HEK293 (cell line): ENCODE measurements around the gene A2ML1.
A peak's percentile ranks its signal among the peaks of the same experiment; 100 is the strongest.

ENCODE experiments used
- CTCF ChIA-PET: fragments of 350-600 bp; formaldehyde crosslinking; extraction: SDS; loops from one replicate; lab custom pipeline; 2021; ENCODE audit warnings: antibody characterized with exemption; lab: Yijun Ruan, JAX
- POLR2A ChIA-PET: fragments of 300-600 bp; formaldehyde crosslinking; extraction: SDS; loops from one replicate; lab custom pipeline; 2020; ENCODE audit warnings: antibody characterized with exemption, inconsistent platforms; lab: Yijun Ruan, JAX
- H3K27ac ChIP-seq: fragments of 200-500 bp; sonication (Bioruptor generic); 2 replicates; pipeline ENCODE4 v1.5.1; 2014; ENCODE audit warnings: low read depth, low read length, control low read depth, inconsistent platforms; ENCODE audit errors: extremely low read depth
- H3K36me3 ChIP-seq, 2 experiments: fragments of 200-500 bp in 1 of 2; sonication (Bioruptor generic) in 1 of 2; 1 replicate in 1 of 2; 2 replicates in 1 of 2; pipeline ENCODE4 v1.5.1; 2014 to 2017; ENCODE audit warnings: inconsistent platforms in 2 of 2, low read length in 2 of 2; ENCODE audit not compliant: control insufficient read depth in 2 of 2, insufficient read depth in 1 of 2
- H3K4me1 ChIP-seq: fragments of 200-500 bp; sonication (Bioruptor generic); 2 replicates; pipeline ENCODE4 v1.5.1; 2014; ENCODE audit warnings: mild to moderate bottlenecking, low read length, inconsistent platforms; ENCODE audit not compliant: control insufficient read depth, insufficient read depth
- H3K4me3 ChIP-seq: 2 replicates; pipeline ENCODE4 v1.5.1; 2011; ENCODE audit warnings: low read depth, mild to moderate bottlenecking, control low read depth, low read length, moderate library complexity
- H3K9me3 ChIP-seq: fragments of 200-500 bp; sonication (Bioruptor generic); 2 replicates; pipeline ENCODE4 v1.5.1; 2014; ENCODE audit warnings: low read depth, low read length, inconsistent platforms; ENCODE audit not compliant: control insufficient read depth, insufficient read depth
- AEBP2 ChIP-seq: fragments of 450-650 bp; formaldehyde crosslinking; IDR thresholded peaks from 2 replicates; pipeline ENCODE4 v1.5.1; 2016; ENCODE audit warnings: missing biosample characterization, missing genetic modification characterization, borderline replicate concordance
- ATF2 ChIP-seq: fragments of 450-650 bp; formaldehyde crosslinking; IDR thresholded peaks from 2 replicates; pipeline ENCODE4 v1.5.1; 2016; ENCODE audit warnings: missing biosample characterization, missing genetic modification characterization, low read depth
- OVOL3 ChIP-seq: fragments of 450-650 bp; formaldehyde crosslinking; IDR thresholded peaks from 2 replicates; pipeline ENCODE4 v1.5.1; 2016; ENCODE audit warnings: missing biosample characterization, missing genetic modification characterization
- PRDM1 ChIP-seq: fragments of 450-650 bp; formaldehyde crosslinking; IDR thresholded peaks from 2 replicates; pipeline ENCODE4; 2016; ENCODE audit warnings: missing biosample characterization, missing genetic modification characterization
- ZBTB11 ChIP-seq: fragments of 450-650 bp; formaldehyde crosslinking; conservative IDR thresholded peaks from 2 replicates; pipeline ENCODE4 v1.5.1; 2016; ENCODE audit warnings: low read depth, missing biosample characterization, missing genetic modification characterization
- ZBTB7A ChIP-seq: fragments of 450-650 bp; formaldehyde crosslinking; IDR thresholded peaks from 2 replicates; pipeline ENCODE4 v1.5.1; 2016; ENCODE audit warnings: low read depth, missing biosample characterization, missing genetic modification characterization
- ZNF184 ChIP-seq: fragments of 450-650 bp; IDR thresholded peaks from 2 replicates; pipeline ENCODE4 v1.5.1; 2018; ENCODE audit warnings: missing biosample characterization, mild to moderate bottlenecking, missing genetic modification characterization
- ZNF19 ChIP-seq: fragments of 450-650 bp; formaldehyde crosslinking; IDR thresholded peaks from 2 replicates; pipeline ENCODE4; 2016; ENCODE audit warnings: missing biosample characterization, missing genetic modification characterization, low read depth
- ZNF239 ChIP-seq: fragments of 450-650 bp; formaldehyde crosslinking; IDR thresholded peaks from 2 replicates; pipeline ENCODE4 v1.5.1; 2016; ENCODE audit warnings: missing biosample characterization, missing genetic modification characterization
- ZNF280C ChIP-seq: fragments of 450-650 bp; formaldehyde crosslinking; IDR thresholded peaks from 2 replicates; pipeline ENCODE4 v1.5.1; 2016; ENCODE audit warnings: missing biosample characterization, missing genetic modification characterization
- ZNF398 ChIP-seq: fragments of 450-650 bp; formaldehyde crosslinking; IDR thresholded peaks from 2 replicates; pipeline ENCODE4 v1.5.1; 2017; ENCODE audit warnings: missing biosample characterization, missing genetic modification characterization
- ZNF518A ChIP-seq: fragments of 450-650 bp; formaldehyde crosslinking; conservative IDR thresholded peaks from 2 replicates; pipeline ENCODE4 v1.5.1; 2016; ENCODE audit warnings: low read depth, missing biosample characterization, missing genetic modification characterization
- ZNF529 ChIP-seq: fragments of 450-650 bp; formaldehyde crosslinking; IDR thresholded peaks from 2 replicates; pipeline ENCODE4 v1.5.1; 2017; ENCODE audit warnings: missing genetic modification characterization, missing biosample characterization; ENCODE audit not compliant: insufficient replicate concordance
- ZNF701 ChIP-seq: fragments of 450-650 bp; formaldehyde crosslinking; IDR thresholded peaks from 2 replicates; pipeline ENCODE4 v1.5.1; 2016; ENCODE audit warnings: missing biosample characterization, missing genetic modification characterization
- ZSCAN4 ChIP-seq: fragments of 450-650 bp; formaldehyde crosslinking; IDR thresholded peaks from 2 replicates; pipeline ENCODE4 v1.5.1; 2017; ENCODE audit warnings: missing biosample characterization, missing genetic modification characterization

Gene A2ML1

GRCh38 chr12:8911606-8912268 lies 89.3 kb downstream of the A2ML1 start:
- peaks cover 13% of the 10 kb centered on the region for H3K4me1 ChIP-seq
- POLR2A ChIA-PET: no interaction called here
- CTCF ChIA-PET: interaction anchor here (0.6 to 0.9 kb wide), 3 partner anchors 89 to 209 kb away, joined by 3 to 5 read pairs (median 4); no protein-coding TSS in a partner anchor
- H3K9me3 ChIP-seq: no peaks in the 10 kb centered on the region
- no peak overlapping the region for H3K27ac ChIP-seq
- TF ChIP-seq ZNF398 (tag by site-specific recombination) (no peak), ZNF239 (tag by site-specific recombination) (no peak), ZNF529 (no peak), ATF2 (tag by site-specific recombination) (no peak), ZNF19 (tag by site-specific recombination) (no peak), ZBTB7A (tag by site-specific recombination) (no peak), ZNF701 (tag by site-specific recombination) (no peak), OVOL3 (tag by site-specific recombination) (no peak), ZNF184 (tag by site-specific recombination) (no peak), ZSCAN4 (no peak), AEBP2 (tag by site-specific recombination) (no peak), ZBTB11 (tag by site-specific recombination) (no peak)
- no peak overlapping the region for H3K4me3 ChIP-seq
- H3K36me3 ChIP-seq: no peaks in the 10 kb centered on the region

GRCh38 chr12:8912914-8913313 lies 90.5 kb downstream of the A2ML1 start:
- no peak overlapping the region for H3K27ac ChIP-seq
- TF ChIP-seq ZNF518A (tag by site-specific recombination) (no peak), ZNF280C (tag by site-specific recombination) (no peak), PRDM1 (peak; percentile 13; the same call in 1 of the 2 replicates)
- TF ChIP-seq, all 188 proteins: peak for 1
- H3K4me1 ChIP-seq: peaks cover 13% of the 10 kb centered on the region
- H3K4me3 ChIP-seq: no peak overlapping the region
- CTCF ChIA-PET: interaction anchor here (0.6 to 5.1 kb wide), 4 partner anchors 22 to 1091 kb away, joined by 3 to 21 read pairs (median 3); no protein-coding TSS in a partner anchor
- POLR2A ChIA-PET: interaction anchor here (0.8 kb wide), 1 partner anchor 37 kb away, joined by 3 read pairs; the partner anchor contains the start of gene M6PR
- H3K9me3 ChIP-seq: no peaks in the 10 kb centered on the region
- no peaks in the 10 kb centered on the region for H3K36me3 ChIP-seq
